Fibroblast of mammary gland (primary cell): ENCODE data around the gene RDM1.

Experiments
- DNase-seq: peaks from one replicate; pipeline ENCODE4 v3.0.0-alpha.2; 2010; ENCODE audit warnings: low read depth
- H3K4me3 ChIP-seq: 2 replicates; pipeline ENCODE4 v1.5.1; 2011; ENCODE audit warnings: low read depth, mild to moderate bottlenecking, low read length, moderate library complexity; ENCODE audit not compliant: control insufficient read depth
- TF ChIP-seq, protein P1 (sequence below): conservative IDR thresholded peaks from 2 replicates; pipeline ENCODE4 v1.5.1; 2011; ENCODE audit warnings: low read depth, low read length, inconsistent platforms; ENCODE audit not compliant: control insufficient read depth, insufficient read depth

RDM1 gene

GRCh38 chr17:35920229-35920628 is 10.3 kb downstream of the RDM1 start:
- DNase-seq = no peak
- TF ChIP-seq, protein P1, sequence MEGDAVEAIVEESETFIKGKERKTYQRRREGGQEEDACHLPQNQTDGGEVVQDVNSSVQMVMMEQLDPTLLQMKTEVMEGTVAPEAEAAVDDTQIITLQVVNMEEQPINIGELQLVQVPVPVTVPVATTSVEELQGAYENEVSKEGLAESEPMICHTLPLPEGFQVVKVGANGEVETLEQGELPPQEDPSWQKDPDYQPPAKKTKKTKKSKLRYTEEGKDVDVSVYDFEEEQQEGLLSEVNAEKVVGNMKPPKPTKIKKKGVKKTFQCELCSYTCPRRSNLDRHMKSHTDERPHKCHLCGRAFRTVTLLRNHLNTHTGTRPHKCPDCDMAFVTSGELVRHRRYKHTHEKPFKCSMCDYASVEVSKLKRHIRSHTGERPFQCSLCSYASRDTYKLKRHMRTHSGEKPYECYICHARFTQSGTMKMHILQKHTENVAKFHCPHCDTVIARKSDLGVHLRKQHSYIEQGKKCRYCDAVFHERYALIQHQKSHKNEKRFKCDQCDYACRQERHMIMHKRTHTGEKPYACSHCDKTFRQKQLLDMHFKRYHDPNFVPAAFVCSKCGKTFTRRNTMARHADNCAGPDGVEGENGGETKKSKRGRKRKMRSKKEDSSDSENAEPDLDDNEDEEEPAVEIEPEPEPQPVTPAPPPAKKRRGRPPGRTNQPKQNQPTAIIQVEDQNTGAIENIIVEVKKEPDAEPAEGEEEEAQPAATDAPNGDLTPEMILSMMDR = no peak
- no peak overlapping the region for H3K4me3 ChIP-seq

GRCh38 chr17:35918665-35919064 is 11.9 kb downstream of the RDM1 start:
- TF ChIP-seq, protein P1 = no peak
- DNase-seq = no peak
- no peak overlapping the region for H3K4me3 ChIP-seq

- TF ChIP-seq, protein P1 = no peak
- DNase-seq = no peak
- H3K4me3 ChIP-seq = no peak overlapping the region
These were observed 12.9 kb downstream of the RDM1 start for GRCh38 chr17:35917519-35918213.

GRCh38 chr17:35915153-35915964 is 15.2 kb downstream of the RDM1 start:
- no peak for DNase-seq
- TF ChIP-seq, protein P1 = no peak
- no peak overlapping the region for H3K4me3 ChIP-seq

DNA sequence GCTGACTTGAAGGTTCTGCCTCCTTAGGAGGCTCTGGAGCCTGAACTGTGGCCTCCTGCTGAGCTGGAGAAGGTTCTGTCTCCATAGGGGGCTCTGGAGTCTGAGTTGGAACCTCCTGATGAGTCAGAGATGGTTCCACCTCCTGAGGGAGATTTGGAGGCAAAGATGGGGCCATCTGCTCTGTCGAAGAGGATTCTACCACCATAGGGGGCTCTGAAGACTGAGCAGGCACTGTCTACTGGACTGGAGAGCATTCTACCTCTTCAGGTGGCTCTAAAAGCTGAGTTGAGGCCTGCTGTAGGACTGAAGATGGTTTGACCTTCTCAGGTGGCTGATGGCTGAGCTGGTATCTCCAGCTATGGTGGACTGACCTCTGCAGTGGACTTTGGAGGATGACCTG is 16.2 kb downstream of the RDM1 start:
- H3K4me3 ChIP-seq = no peak overlapping the region
- TF ChIP-seq, protein P1 = no peak
- DNase-seq = no peak

GRCh38 chr17:35913609-35914008 is 17.0 kb downstream of the RDM1 start:
- TF ChIP-seq, protein P1 = no peak
- H3K4me3 ChIP-seq = no peak overlapping the region
- DNase-seq = no peak
